GM23338 (cell line): ENCODE data around the gene CCPG1. TPM values are rescaled to one million over a fixed set of nuclear protein-coding genes. Genes with fewer than 3 reads are reported as not detected.

Experiments used
- ATAC-seq: fragments of 200-7000 bp; cut with Tn5 transposase; 3 replicates; pipeline ENCODE4 v1.9.1; 2020
- DNase-seq: peaks from one replicate; pipeline ENCODE4 v3.0.0-alpha.2; 2015; ENCODE audit warnings: low spot score
- H2AFZ ChIP-seq: fragments of 200-600 bp; sonication (generic); 2 replicates; pipeline ENCODE4 v1.8.0; 2016; ENCODE audit warnings: antibody characterized with exemption, mild to moderate bottlenecking, moderate library complexity
- H3F3A ChIP-seq: fragments of 200-600 bp; sonication (generic); replicated peaks from 2 replicates; pipeline ENCODE4 v1.8.0; 2017; ENCODE audit warnings: antibody characterized with exemption, mixed run types, low read depth
- H3K27ac ChIP-seq: fragments of 200-600 bp; sonication (generic); 2 replicates; pipeline ENCODE4 v1.6.1; 2016; ENCODE audit warnings: low read depth
- H3K27me3 ChIP-seq: fragments of 200-600 bp; sonication (generic); 2 replicates; pipeline ENCODE4 v1.8.0; 2016; ENCODE audit warnings: mild to moderate bottlenecking, mixed run types, moderate library complexity; ENCODE audit not compliant: insufficient read depth
- H3K36me3 ChIP-seq: fragments of 200-600 bp; sonication (generic); 2 replicates; pipeline ENCODE4 v1.8.0; 2016; ENCODE audit warnings: mild to moderate bottlenecking; ENCODE audit not compliant: insufficient read depth
- H3K4me1 ChIP-seq: fragments of 200-600 bp; sonication (generic); 2 replicates; pipeline ENCODE4 v1.8.0; 2016; ENCODE audit warnings: mild to moderate bottlenecking, moderate library complexity; ENCODE audit not compliant: insufficient read depth
- H3K4me2 ChIP-seq: fragments of 200-600 bp; sonication (generic); 2 replicates; pipeline ENCODE4 v1.7.1; 2017; ENCODE audit warnings: mixed run types
- H3K4me3 ChIP-seq: fragments of 200-600 bp; sonication (generic); 2 replicates; pipeline ENCODE4 v1.6.1; 2016; ENCODE audit warnings: mixed run types
- H3K79me2 ChIP-seq: fragments of 200-600 bp; sonication (generic); replicated peaks from 2 replicates; pipeline ENCODE4 v1.8.0; 2017; ENCODE audit warnings: mild to moderate bottlenecking; ENCODE audit not compliant: insufficient read depth
- H3K9me2 ChIP-seq: fragments of 200-600 bp; sonication (generic); 2 replicates; pipeline ENCODE4 v1.8.0; 2017; ENCODE audit not compliant: insufficient read depth
- H4K20me1 ChIP-seq: fragments of 200-600 bp; sonication (generic); replicated peaks from 2 replicates; pipeline ENCODE4 v1.8.0; 2017; ENCODE audit warnings: mild to moderate bottlenecking; ENCODE audit not compliant: insufficient read depth
- H3K27ac Mint-ChIP-seq: 2 replicates; pipeline ENCODE4 v1.8.0; 2020; ENCODE audit warnings: inconsistent platforms, mild to moderate bottlenecking, moderate library complexity, mixed read lengths
- H3K27me3 Mint-ChIP-seq: 3 replicates; pipeline ENCODE4 v1.8.0; 2022; ENCODE audit warnings: low read depth, mild to moderate bottlenecking, moderate library complexity, mixed read lengths, inconsistent platforms; ENCODE audit not compliant: insufficient read depth, poor library complexity
- H3K36me3 Mint-ChIP-seq: 3 replicates; pipeline ENCODE4 v1.8.0; 2021; ENCODE audit warnings: low read depth, mild to moderate bottlenecking, inconsistent platforms, moderate library complexity, mixed read lengths
- H3K4me1 Mint-ChIP-seq: 3 replicates; pipeline ENCODE4 v1.8.0; 2020; ENCODE audit warnings: mild to moderate bottlenecking, inconsistent platforms, mixed read lengths
- H3K4me3 Mint-ChIP-seq: 3 replicates; pipeline ENCODE4 v1.8.0; 2021; ENCODE audit warnings: moderate library complexity, mild to moderate bottlenecking, inconsistent platforms, mixed read lengths
- H3K9me3 Mint-ChIP-seq: 3 replicates; pipeline ENCODE4 v1.8.0; 2020; ENCODE audit warnings: moderate library complexity, mild to moderate bottlenecking, inconsistent platforms, mixed read lengths
- CREB1 ChIP-seq: fragments of 250-450 bp; sonication (Bioruptor Pico); IDR thresholded peaks from 2 replicates; pipeline ENCODE4 v1.5.0; 2020; ENCODE audit warnings: low read depth, mild to moderate bottlenecking, moderate library complexity
- CTCF ChIP-seq, 2 experiments: fragments of 200-600 bp in 1 of 2; sonication (generic) in 1 of 2; conservative IDR thresholded peaks; 2 replicates each; pipeline versions ENCODE4 v1.5.1 to v1.6.1; 2016 to 2017; ENCODE audit warnings: antibody characterized with exemption in 2 of 2, low read depth in 2 of 2, mild to moderate bottlenecking in 2 of 2, moderate library complexity in 1 of 2
- ETS1 ChIP-seq: IDR thresholded peaks from 2 replicates; pipeline ENCODE4 v1.6.1; 2016; ENCODE audit warnings: antibody characterized with exemption
- EZH2 ChIP-seq: fragments of 200-600 bp; sonication (generic); IDR thresholded peaks from one replicate; pipeline ENCODE4 v1.8.0; 2017; ENCODE audit warnings: antibody characterized with exemption, mild to moderate bottlenecking, low read depth; ENCODE audit not compliant: unreplicated experiment
- EZH2phosphoT487 ChIP-seq: fragments of 200-600 bp; sonication (generic); IDR thresholded peaks from one replicate; pipeline ENCODE4 v1.8.1; 2018; ENCODE audit warnings: antibody characterized with exemption; ENCODE audit not compliant: unreplicated experiment
- JUNB ChIP-seq: IDR thresholded peaks from one replicate; pipeline ENCODE4 v1.6.1; 2016; ENCODE audit warnings: antibody characterized with exemption; ENCODE audit not compliant: unreplicated experiment
- NANOG ChIP-seq: IDR thresholded peaks from 2 replicates; pipeline ENCODE4 v1.6.1; 2016; ENCODE audit warnings: antibody characterized with exemption, borderline replicate concordance
- POLR2AphosphoS5 ChIP-seq: IDR thresholded peaks from 2 replicates; pipeline ENCODE4 v1.6.1; 2016; ENCODE audit warnings: antibody characterized with exemption, low read depth
- REST ChIP-seq: IDR thresholded peaks from one replicate; pipeline ENCODE4 v1.6.1; 2018; ENCODE audit warnings: antibody characterized with exemption; ENCODE audit not compliant: unreplicated experiment
- STAT1 ChIP-seq: IDR thresholded peaks from one replicate; pipeline ENCODE4 v1.6.1; 2016; ENCODE audit warnings: antibody characterized with exemption; ENCODE audit not compliant: unreplicated experiment
- ZNF114 ChIP-seq: fragments of 250-450 bp; sonication (Bioruptor Pico); IDR thresholded peaks from 2 replicates; pipeline ENCODE4 v1.5.0; 2020; ENCODE audit warnings: mild to moderate bottlenecking, moderate library complexity
- ZNF331 ChIP-seq: fragments of 250-450 bp; sonication (Bioruptor Pico); IDR thresholded peaks from 2 replicates; pipeline ENCODE4 v1.5.0; 2020; ENCODE audit warnings: low read depth, mild to moderate bottlenecking, moderate library complexity
- ZNF462 ChIP-seq: fragments of 250-450 bp; sonication (Bioruptor Pico); IDR thresholded peaks from 2 replicates; pipeline ENCODE4 v1.5.0; 2020; ENCODE audit warnings: mild to moderate bottlenecking, moderate library complexity
- polyA plus RNA-seq: library from polyadenylated mRNA; unstranded; fragments of >200 nt; fragmentation: Nextera tagmentation; extraction: Ambion mirVana; gene quantifications from 2 replicates; pipeline ENCODE4 v1.2.1, GENCODE V29; 2016
- total RNA-seq: library from RNA; depleted of rRNA; stranded (reverse); fragments of >200 nt; shearing (Covaris generic); gene quantifications from 2 replicates; pipeline ENCODE4 v1.2.3, GENCODE V29; 2014

The CCPG1 gene
- total and polyA plus RNA-seq, 2 experiments from 2014 or later, result 7.7 to 11.1 TPM

GRCh38 chr15:55420171-55420866, 12.2 kb upstream of the CCPG1 start:
- Histone ChIP-seq H3K4me1 (peaks cover 3% of the 10 kb centered on the region), H3K4me3 (no peak overlapping the region), H3K9me2 (no peaks in the 10 kb centered on the region), H3K4me2 (no peak overlapping the region), H3K27me3 (no peaks in the 10 kb centered on the region), H3K79me2 (no peaks in the 10 kb centered on the region), H3K36me3 (no peaks in the 10 kb centered on the region), H3K27ac (no peak overlapping the region), H2AFZ (no peak overlapping the region), H3F3A (no peaks in the 10 kb centered on the region), H4K20me1 (no peaks in the 10 kb centered on the region)
- Mint-ChIP-seq H3K36me3 (no peaks in the 10 kb centered on the region), H3K4me3 (no peak overlapping the region), H3K9me3 (no peaks in the 10 kb centered on the region), H3K4me1 (peaks cover 16% of the 10 kb centered on the region), H3K27me3 (peaks cover 8% of the 10 kb centered on the region), H3K27ac (no peak overlapping the region)
- DNase-seq (no peak), ATAC-seq (no peak)
- TF ChIP-seq EZH2 (no peak), ZNF114 (CRISPR knock-in tag) (no peak), NANOG (no peak), STAT1 (no peak), ETS1 (no peak), CREB1 (CRISPR knock-in tag) (no peak), ZNF331 (CRISPR knock-in tag) (no peak), CTCF (conservative IDR thresholded peaks at IDR 0.05; ENCODE audit: low read depth in 2 of 2) (no peak), POLR2AphosphoS5 (no peak), EZH2phosphoT487 (no peak), JUNB (no peak), REST (no peak), ZNF462 (CRISPR knock-in tag) (no peak)
